Breast epithelium (tissue), 4 donors: ENCODE measurements around the gene AHI1. TPM values are rescaled to one million over a fixed set of nuclear protein-coding genes. Genes with fewer than 3 reads are reported as not detected.

Experiments
- DNase-seq, 2 donors: peaks; one replicate each; pipeline ENCODE4 v3.0.0-alpha.2; 2019; ENCODE audit warnings: low spot score in 2 of 2
- H3K27ac ChIP-seq, 2 donors: fragments of 200-600 bp; sonication (generic) in 1 of 2; one replicate each; pipeline ENCODE4 v1.5.1; 2016 to 2019; ENCODE audit warnings: mild to moderate bottlenecking in 1 of 2
- H3K27me3 ChIP-seq, 2 donors: fragments of 200-600 bp; sonication (generic) in 1 of 2; one replicate each; pipeline versions ENCODE4 v1.5.1 to v1.6.0; 2017 to 2019; ENCODE audit warnings: control low read depth in 1 of 2, mild to moderate bottlenecking in 1 of 2
- H3K36me3 ChIP-seq: fragments of 200-600 bp; one replicate; pipeline ENCODE4 v1.5.1; 2019
- H3K4me1 ChIP-seq, 2 donors: fragments of 200-600 bp; sonication (generic); one replicate each; pipeline ENCODE4 v1.5.1; 2016 to 2019; ENCODE audit warnings: control low read depth in 1 of 2
- H3K4me3 ChIP-seq, 3 donors: fragments of 200-600 bp; sonication (generic); 1 replicate in 2 of 3; 2 replicates in 1 of 3; pipeline ENCODE4 v1.5.1; 2016 to 2019; ENCODE audit warnings: mild to moderate bottlenecking in 3 of 3, moderate library complexity in 2 of 3
- H3K9me3 ChIP-seq, 2 donors: fragments of 200-600 bp; sonication (generic) in 1 of 2; one replicate each; pipeline ENCODE4 v1.5.1; 2016 to 2019; ENCODE audit warnings: control low read depth in 1 of 2
- CTCF ChIP-seq, 3 donors: fragments of 450-650 bp; IDR thresholded peaks; one replicate each; pipeline ENCODE4 v1.5.1; 2016 to 2017; ENCODE audit warnings: antibody characterized with exemption in 3 of 3, mild to moderate bottlenecking in 3 of 3, moderate library complexity in 3 of 3
- POLR2A ChIP-seq: fragments of 450-650 bp; IDR thresholded peaks from one replicate; pipeline ENCODE4 v1.6.1; 2016; ENCODE audit warnings: antibody characterized with exemption, mild to moderate bottlenecking, moderate library complexity
- POLR2AphosphoS5 ChIP-seq, 3 donors: sonication (generic); formaldehyde crosslinking; IDR thresholded peaks; one replicate each; pipeline ENCODE4 v1.6.1; 2017; ENCODE audit warnings: antibody characterized with exemption in 3 of 3
- intact Hi-C: fragments of 100-400 bp; cut with DNase I; formaldehyde crosslinking; loops from one replicate; pipeline ENCODE4 v1.15.1; 2023; ENCODE audit warnings: low total_unique reads
- total RNA-seq, 3 donors: library from RNA; depleted of rRNA; stranded (reverse); fragments of >200 nt; gene quantifications; one replicate each; pipeline ENCODE4 v1.1.0, GENCODE V29; 2016

AHI1 gene
- total RNA-seq, 3 donors from 2014 or later: 23.5 to 62.2 (median 49.8) TPM

- intact Hi-C loops: no loop called here
- H3K27me3 ChIP-seq: no peaks in the 10 kb centered on the region
- H3K9me3 ChIP-seq: no peaks in the 10 kb centered on the region
- H3K36me3 ChIP-seq: no peaks in the 10 kb centered on the region
- TF ChIP-seq POLR2A: no peak
- no peak for TF ChIP-seq POLR2AphosphoS5 (IDR thresholded peaks at IDR 0.05)
- no peak for TF ChIP-seq CTCF (IDR thresholded peaks at IDR 0.05)
- DNase-seq: no peak
- H3K27ac ChIP-seq: no peak overlapping the region
- H3K4me3 ChIP-seq: no peak overlapping the region
- no peaks in the 10 kb centered on the region for H3K4me1 ChIP-seq
These were observed 143.1 kb downstream of the AHI1 start for GRCh38 chr6:135354407-135354806.

- DNase-seq: no peak
- Histone ChIP-seq H3K4me3 (no peak overlapping the region), H3K27me3 (no peaks in the 10 kb centered on the region), H3K9me3 (no peaks in the 10 kb centered on the region), H3K4me1 (no peaks in the 10 kb centered on the region), H3K36me3 (no peaks in the 10 kb centered on the region), H3K27ac (no peak overlapping the region)
- intact Hi-C loops: no loop called here
- TF ChIP-seq CTCF (IDR thresholded peaks at IDR 0.05) (no peak), POLR2AphosphoS5 (IDR thresholded peaks at IDR 0.05) (no peak), POLR2A (no peak)
These were observed 144.4 kb downstream of the AHI1 start for GRCh38 chr6:135353113-135353512.

DNA sequence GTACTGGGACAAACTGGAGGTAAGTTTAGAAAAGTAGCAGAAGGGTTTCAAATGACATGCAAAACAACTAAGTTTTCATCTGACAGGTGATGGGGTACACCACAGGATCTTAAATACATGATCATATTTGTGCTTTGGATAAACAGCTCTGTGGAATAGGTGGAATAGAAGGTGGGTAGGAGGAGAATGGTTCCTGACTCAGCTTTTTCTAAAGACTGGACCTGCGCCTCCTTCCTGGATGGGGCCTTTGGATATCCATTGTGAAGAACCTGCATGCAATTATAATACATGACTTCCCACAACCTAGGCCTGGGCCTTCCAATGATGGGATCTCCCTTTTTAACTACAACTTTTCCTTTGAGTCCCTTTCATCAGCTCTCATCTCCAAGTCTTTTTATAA lies 145.9 kb downstream of the AHI1 start:
- H3K4me1 ChIP-seq: no peaks in the 10 kb centered on the region

DNA sequence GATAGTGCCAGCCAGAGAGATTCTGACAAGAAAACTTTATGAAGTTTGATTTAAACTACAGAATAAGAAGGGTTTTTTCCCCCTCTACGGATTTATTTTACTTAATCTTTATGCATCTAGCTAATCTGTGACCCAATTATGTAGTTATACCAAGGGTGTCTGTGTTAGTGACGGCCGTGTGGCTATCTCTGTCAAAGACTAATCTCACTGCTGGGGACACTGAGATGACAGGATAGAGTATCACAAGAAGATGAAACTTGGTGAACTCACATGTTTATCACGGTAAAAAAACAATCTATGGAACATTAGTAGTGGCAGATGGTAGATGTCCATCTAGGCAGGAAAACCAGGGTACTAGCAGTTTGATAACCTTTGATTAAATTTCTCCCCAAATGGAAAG lies 149.7 kb downstream of the AHI1 start:
- no peak overlapping the region for H3K27ac ChIP-seq
- no peaks in the 10 kb centered on the region for H3K27me3 ChIP-seq
- no peaks in the 10 kb centered on the region for H3K4me1 ChIP-seq
- intact Hi-C loops: no loop called here
- no peak for DNase-seq
- no peaks in the 10 kb centered on the region for H3K36me3 ChIP-seq
- TF ChIP-seq POLR2AphosphoS5 (IDR thresholded peaks at IDR 0.05) (no peak), POLR2A (no peak), CTCF (IDR thresholded peaks at IDR 0.05) (no peak)
- H3K4me3 ChIP-seq: no peak overlapping the region
- H3K9me3 ChIP-seq: no peaks in the 10 kb centered on the region

More for the DNA sequence above, 145.9 kb downstream of the AHI1 start:
- H3K4me3 ChIP-seq: no peak overlapping the region
- TF ChIP-seq POLR2A (no peak), CTCF (IDR thresholded peaks at IDR 0.05) (no peak), POLR2AphosphoS5 (IDR thresholded peaks at IDR 0.05) (no peak)
- intact Hi-C loops: no loop called here
- no peak overlapping the region for H3K27ac ChIP-seq
- no peaks in the 10 kb centered on the region for H3K27me3 ChIP-seq
- no peak for DNase-seq
- H3K9me3 ChIP-seq: no peaks in the 10 kb centered on the region
- H3K36me3 ChIP-seq: no peaks in the 10 kb centered on the region

- H3K4me1 ChIP-seq: no peaks in the 10 kb centered on the region
- intact Hi-C loops: no loop called here
- no peaks in the 10 kb centered on the region for H3K36me3 ChIP-seq
- no peak for TF ChIP-seq CTCF (IDR thresholded peaks at IDR 0.05)
- H3K9me3 ChIP-seq: no peaks in the 10 kb centered on the region
- H3K4me3 ChIP-seq: no peak overlapping the region
- no peaks in the 10 kb centered on the region for H3K27me3 ChIP-seq
- no peak for DNase-seq
- no peak overlapping the region for H3K27ac ChIP-seq
These were observed 150.8 kb downstream of the AHI1 start for GRCh38 chr6:135346747-135347146.
